Measurements from ENCODE around the gene KIF23. TPM values are rescaled to one million over a fixed set of nuclear protein-coding genes. Genes with fewer than 3 reads are reported as not detected.

Gene KIF23
- total RNA-seq, 1 donor from 2014 or later: 1.8 TPM

- intact Hi-C loops (cut with DNase I): no loop called here
- DNase-seq (ENCODE audit: low spot score in 2 of 2): no peak
- H3K36me3 ChIP-seq: no peaks in the 10 kb centered on the region
- H3K4me3 ChIP-seq: no peak overlapping the region
- H3K27ac ChIP-seq: no peak overlapping the region
- peaks cover 0 to 7% of the 10 kb centered on the region in 2 donors for H3K4me1 ChIP-seq
- H3K27me3 ChIP-seq: no peaks in the 10 kb centered on the region
- no peaks in the 10 kb centered on the region for H3K9me3 ChIP-seq
- no peak for TF ChIP-seq CTCF (IDR thresholded peaks at IDR 0.05)
These were observed 18.2 kb upstream of the KIF23 start for GRCh38 chr15:69395991-69396390.

- intact Hi-C loops (cut with DNase I): no loop called here
- Histone ChIP-seq H3K9me3 (no peaks in the 10 kb centered on the region), H3K27ac (no peak overlapping the region), H3K27me3 (no peaks in the 10 kb centered on the region), H3K4me1 (peaks cover 0 to 7% of the 10 kb centered on the region in 2 donors), H3K36me3 (no peaks in the 10 kb centered on the region), H3K4me3 (no peak overlapping the region)
- DNase-seq (ENCODE audit: low spot score in 2 of 2): no peak
- no peak for TF ChIP-seq CTCF (IDR thresholded peaks at IDR 0.05)
These were observed 15.7 kb upstream of the KIF23 start for GRCh38 chr15:69398491-69398891.

- TF ChIP-seq CTCF (IDR thresholded peaks at IDR 0.05): no peak
- intact Hi-C loops (cut with DNase I): no loop called here
- no peak for DNase-seq (ENCODE audit: low spot score in 2 of 2)
- Histone ChIP-seq H3K4me3 (no peak overlapping the region), H3K27ac (no peak overlapping the region), H3K36me3 (no peaks in the 10 kb centered on the region), H3K27me3 (no peaks in the 10 kb centered on the region), H3K4me1 (no peaks in the 10 kb centered on the region), H3K9me3 (no peaks in the 10 kb centered on the region)
These were observed 13.3 kb upstream of the KIF23 start for GRCh38 chr15:69400850-69401249.

GRCh38 chr15:69402816-69403215 lies 11.3 kb upstream of the KIF23 start:
- no peak overlapping the region for H3K27ac ChIP-seq
- H3K27me3 ChIP-seq: no peaks in the 10 kb centered on the region
- intact Hi-C loops (cut with DNase I): no loop called here
- no peak for TF ChIP-seq CTCF (IDR thresholded peaks at IDR 0.05)
- DNase-seq (ENCODE audit: low spot score in 2 of 2): no peak
- H3K9me3 ChIP-seq: no peaks in the 10 kb centered on the region
- H3K36me3 ChIP-seq: no peaks in the 10 kb centered on the region
- no peaks in the 10 kb centered on the region for H3K4me1 ChIP-seq
- no peak overlapping the region for H3K4me3 ChIP-seq

GRCh38 chr15:69403594-69403993 lies 10.6 kb upstream of the KIF23 start:
- DNase-seq (ENCODE audit: low spot score in 2 of 2): no peak
- Histone ChIP-seq H3K27ac (no peak overlapping the region), H3K4me3 (no peak overlapping the region), H3K4me1 (no peaks in the 10 kb centered on the region), H3K36me3 (no peaks in the 10 kb centered on the region), H3K27me3 (no peaks in the 10 kb centered on the region), H3K9me3 (no peaks in the 10 kb centered on the region)
- intact Hi-C loops (cut with DNase I): no loop called here
- TF ChIP-seq CTCF (IDR thresholded peaks at IDR 0.05): no peak

- H3K27ac ChIP-seq: no peak overlapping the region
- no peak overlapping the region for H3K4me3 ChIP-seq
- no peaks in the 10 kb centered on the region for H3K9me3 ChIP-seq
- intact Hi-C loops (cut with DNase I): no loop called here
- no peak for TF ChIP-seq CTCF (IDR thresholded peaks at IDR 0.05)
- H3K27me3 ChIP-seq: no peaks in the 10 kb centered on the region
- DNase-seq (ENCODE audit: low spot score in 2 of 2): no peak
- H3K4me1 ChIP-seq: no peaks in the 10 kb centered on the region
- no peaks in the 10 kb centered on the region for H3K36me3 ChIP-seq
These were observed 9.0 kb upstream of the KIF23 start for GRCh38 chr15:69405110-69405509.

Measured in ascending aorta (tissue), 2 donors.